Ishikawa (cell line): ENCODE results near the gene MDFIC.

ENCODE experiments used
- CEBPB ChIP-seq: IDR thresholded peaks from 2 replicates; pipeline ENCODE4 v1.6.1; 2012
- CREB1 ChIP-seq: IDR thresholded peaks from 2 replicates; pipeline ENCODE4 v1.6.1; 2012; ENCODE audit warnings: low read depth
- EGR1 ChIP-seq: IDR thresholded peaks from 2 replicates; pipeline ENCODE4 v1.6.1; 2012
- EP300 ChIP-seq: IDR thresholded peaks from 2 replicates; pipeline ENCODE4 v1.6.1; 2012; ENCODE audit warnings: borderline replicate concordance
- FOXM1 ChIP-seq: IDR thresholded peaks from 2 replicates; pipeline ENCODE4 v1.6.1; 2012; ENCODE audit warnings: low read depth, borderline replicate concordance
- NFIC ChIP-seq: IDR thresholded peaks from 2 replicates; pipeline ENCODE4 v1.6.1; 2012
- RAD21 ChIP-seq: IDR thresholded peaks from 2 replicates; pipeline ENCODE4 v1.6.1; 2012; ENCODE audit warnings: low read depth
- TAF1 ChIP-seq: IDR thresholded peaks from 2 replicates; pipeline ENCODE4 v1.6.1; 2012; ENCODE audit warnings: low read depth, mild to moderate bottlenecking
- TCF12 ChIP-seq: IDR thresholded peaks from 2 replicates; pipeline ENCODE4 v1.6.1; 2012; ENCODE audit warnings: low read depth
- TEAD4 ChIP-seq: IDR thresholded peaks from 2 replicates; pipeline ENCODE4 v1.6.1; 2012
- YY1 ChIP-seq: IDR thresholded peaks from 2 replicates; pipeline ENCODE4 v1.6.1; 2012; ENCODE audit warnings: low read depth
- ZBTB7A ChIP-seq: IDR thresholded peaks from 2 replicates; pipeline ENCODE4 v1.6.1; 2012; ENCODE audit warnings: low read depth
- TF ChIP-seq, protein P1 (sequence below): IDR thresholded peaks from 2 replicates; pipeline ENCODE4 v1.6.1; 2012
- TF ChIP-seq, protein P2 (sequence below): IDR thresholded peaks from 2 replicates; pipeline ENCODE4 v1.6.1; 2012
- TF ChIP-seq, protein P3 (sequence below): IDR thresholded peaks from 2 replicates; pipeline ENCODE4 v1.6.1; 2012; ENCODE audit warnings: low read depth, mild to moderate bottlenecking

The MDFIC gene

DNA sequence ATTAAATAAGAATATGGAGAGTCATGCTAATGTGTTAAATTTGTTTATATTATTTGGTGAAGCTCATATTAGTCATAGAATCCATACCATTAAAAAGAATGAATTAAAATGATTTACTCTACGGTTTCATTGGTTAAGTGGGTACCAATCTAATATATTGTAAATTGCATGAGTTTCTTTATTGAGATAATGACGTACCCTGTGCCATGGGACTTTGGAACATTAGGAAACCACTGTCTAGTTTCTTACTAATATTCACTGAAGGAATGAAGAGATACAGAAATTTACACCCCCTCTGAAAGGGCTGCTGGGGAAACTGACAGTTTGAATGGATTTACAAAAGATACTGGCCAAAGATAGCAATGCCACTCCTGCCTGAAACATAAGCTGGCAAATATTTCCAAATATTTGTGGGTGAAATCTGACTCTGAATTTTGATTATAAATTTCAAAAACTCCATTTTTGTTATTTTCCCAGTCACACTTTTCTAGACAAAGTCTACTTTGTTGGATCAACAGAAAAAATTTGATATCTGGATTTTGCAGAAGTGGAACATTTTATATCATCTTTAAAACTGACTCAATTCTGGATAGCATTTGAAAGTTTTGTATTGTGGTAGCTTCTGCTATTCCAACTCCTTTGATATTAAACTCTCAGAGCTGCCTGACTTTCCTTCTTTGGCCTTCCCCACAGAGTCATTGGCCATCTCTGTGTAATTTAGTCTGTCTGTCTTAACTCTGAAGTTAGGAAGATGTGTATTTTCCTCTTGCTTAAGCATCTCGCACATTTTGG, 22.3 kb downstream of the MDFIC start:
- no peak for TF ChIP-seq TEAD4
- TF ChIP-seq, protein P1, sequence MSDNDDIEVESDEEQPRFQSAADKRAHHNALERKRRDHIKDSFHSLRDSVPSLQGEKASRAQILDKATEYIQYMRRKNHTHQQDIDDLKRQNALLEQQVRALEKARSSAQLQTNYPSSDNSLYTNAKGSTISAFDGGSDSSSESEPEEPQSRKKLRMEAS, result no peak
- no peak for TF ChIP-seq EP300
- TF ChIP-seq CREB1, result no peak
- no peak for TF ChIP-seq TCF12

DNA sequence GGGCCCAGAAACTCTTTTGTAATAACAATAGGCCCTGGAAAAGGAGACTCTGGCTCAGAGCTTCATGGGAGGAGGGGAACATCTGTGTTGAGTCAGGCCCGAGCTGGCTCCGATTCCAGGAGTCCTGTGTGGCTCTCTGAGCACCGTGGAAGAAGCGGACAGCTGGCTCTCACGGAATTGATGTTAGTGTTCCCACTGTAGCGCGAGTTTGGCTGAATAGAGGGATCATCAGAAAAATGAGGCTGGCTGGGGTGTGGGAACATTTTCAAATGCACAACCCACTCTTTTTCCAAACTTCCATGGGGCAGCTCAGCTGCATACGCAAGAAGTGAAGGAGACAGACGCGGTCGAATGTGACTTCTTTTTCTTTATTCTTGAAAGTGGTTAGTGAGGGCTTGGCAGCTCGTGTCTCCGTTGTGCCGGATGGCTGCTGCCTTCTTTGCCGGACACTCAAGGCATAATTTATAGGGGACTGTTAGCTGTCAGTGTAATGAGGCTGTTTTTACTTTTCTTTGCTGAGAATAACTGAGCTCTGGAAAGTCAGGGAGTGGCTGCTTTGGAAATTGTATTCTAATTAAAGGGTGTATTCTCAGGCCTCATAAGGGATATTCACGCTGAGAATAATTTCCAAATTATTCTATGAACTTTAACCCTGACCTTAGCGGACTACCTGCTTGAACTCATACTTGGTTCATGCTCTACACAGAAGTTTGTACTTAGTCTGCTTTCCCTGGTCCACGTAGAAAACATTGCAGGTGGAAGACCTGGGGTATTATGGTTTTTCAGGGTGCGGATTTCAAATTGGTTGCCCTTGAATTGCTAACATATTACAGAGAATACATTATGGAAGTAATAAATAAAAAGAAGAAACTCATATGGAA, 23.1 kb downstream of the MDFIC start:
- TF ChIP-seq TEAD4, result no peak
- no peak for TF ChIP-seq ZBTB7A
- TF ChIP-seq EP300, result no peak
- TF ChIP-seq RAD21, result no peak
- TF ChIP-seq, protein P2, sequence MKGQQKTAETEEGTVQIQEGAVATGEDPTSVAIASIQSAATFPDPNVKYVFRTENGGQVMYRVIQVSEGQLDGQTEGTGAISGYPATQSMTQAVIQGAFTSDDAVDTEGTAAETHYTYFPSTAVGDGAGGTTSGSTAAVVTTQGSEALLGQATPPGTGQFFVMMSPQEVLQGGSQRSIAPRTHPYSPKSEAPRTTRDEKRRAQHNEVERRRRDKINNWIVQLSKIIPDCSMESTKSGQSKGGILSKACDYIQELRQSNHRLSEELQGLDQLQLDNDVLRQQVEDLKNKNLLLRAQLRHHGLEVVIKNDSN, result no peak
- no peak for TF ChIP-seq TCF12
- TF ChIP-seq TAF1, result no peak
- TF ChIP-seq NFIC, result no peak
- TF ChIP-seq, protein P3, sequence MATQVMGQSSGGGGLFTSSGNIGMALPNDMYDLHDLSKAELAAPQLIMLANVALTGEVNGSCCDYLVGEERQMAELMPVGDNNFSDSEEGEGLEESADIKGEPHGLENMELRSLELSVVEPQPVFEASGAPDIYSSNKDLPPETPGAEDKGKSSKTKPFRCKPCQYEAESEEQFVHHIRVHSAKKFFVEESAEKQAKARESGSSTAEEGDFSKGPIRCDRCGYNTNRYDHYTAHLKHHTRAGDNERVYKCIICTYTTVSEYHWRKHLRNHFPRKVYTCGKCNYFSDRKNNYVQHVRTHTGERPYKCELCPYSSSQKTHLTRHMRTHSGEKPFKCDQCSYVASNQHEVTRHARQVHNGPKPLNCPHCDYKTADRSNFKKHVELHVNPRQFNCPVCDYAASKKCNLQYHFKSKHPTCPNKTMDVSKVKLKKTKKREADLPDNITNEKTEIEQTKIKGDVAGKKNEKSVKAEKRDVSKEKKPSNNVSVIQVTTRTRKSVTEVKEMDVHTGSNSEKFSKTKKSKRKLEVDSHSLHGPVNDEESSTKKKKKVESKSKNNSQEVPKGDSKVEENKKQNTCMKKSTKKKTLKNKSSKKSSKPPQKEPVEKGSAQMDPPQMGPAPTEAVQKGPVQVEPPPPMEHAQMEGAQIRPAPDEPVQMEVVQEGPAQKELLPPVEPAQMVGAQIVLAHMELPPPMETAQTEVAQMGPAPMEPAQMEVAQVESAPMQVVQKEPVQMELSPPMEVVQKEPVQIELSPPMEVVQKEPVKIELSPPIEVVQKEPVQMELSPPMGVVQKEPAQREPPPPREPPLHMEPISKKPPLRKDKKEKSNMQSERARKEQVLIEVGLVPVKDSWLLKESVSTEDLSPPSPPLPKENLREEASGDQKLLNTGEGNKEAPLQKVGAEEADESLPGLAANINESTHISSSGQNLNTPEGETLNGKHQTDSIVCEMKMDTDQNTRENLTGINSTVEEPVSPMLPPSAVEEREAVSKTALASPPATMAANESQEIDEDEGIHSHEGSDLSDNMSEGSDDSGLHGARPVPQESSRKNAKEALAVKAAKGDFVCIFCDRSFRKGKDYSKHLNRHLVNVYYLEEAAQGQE, result no peak
- TF ChIP-seq CEBPB, result no peak
- TF ChIP-seq, protein P1, result no peak
- TF ChIP-seq YY1, result no peak
- TF ChIP-seq CREB1, result no peak
- TF ChIP-seq EGR1, result no peak
- TF ChIP-seq FOXM1, result no peak

DNA sequence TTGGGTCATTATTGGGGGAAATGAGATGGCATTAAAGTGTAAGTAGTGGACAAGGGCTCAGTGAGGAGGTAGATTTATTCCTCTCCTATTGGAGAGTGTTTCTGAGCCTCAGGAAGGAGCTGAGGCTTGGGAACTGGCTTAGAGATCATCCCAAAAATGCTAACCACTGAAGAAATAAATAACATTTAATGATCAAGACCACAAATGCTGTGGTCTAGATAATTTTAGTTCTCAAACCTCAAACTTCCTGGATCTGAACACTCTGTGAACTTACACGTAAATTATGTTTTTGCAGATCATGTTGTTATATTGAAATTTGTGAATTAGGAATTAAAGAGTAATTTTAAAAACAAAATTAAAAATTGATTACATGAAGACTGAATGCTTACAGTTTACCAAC, 27.3 kb downstream of the MDFIC start:
- TF ChIP-seq FOXM1 (no peak), ZBTB7A (no peak), NFIC (no peak), RAD21 (no peak), EP300 (no peak), CREB1 (no peak), EGR1 (no peak), TCF12 (no peak), TEAD4 (no peak), CEBPB (no peak)
- TF ChIP-seq, protein P3, result no peak
- TF ChIP-seq, protein P2, result no peak

DNA sequence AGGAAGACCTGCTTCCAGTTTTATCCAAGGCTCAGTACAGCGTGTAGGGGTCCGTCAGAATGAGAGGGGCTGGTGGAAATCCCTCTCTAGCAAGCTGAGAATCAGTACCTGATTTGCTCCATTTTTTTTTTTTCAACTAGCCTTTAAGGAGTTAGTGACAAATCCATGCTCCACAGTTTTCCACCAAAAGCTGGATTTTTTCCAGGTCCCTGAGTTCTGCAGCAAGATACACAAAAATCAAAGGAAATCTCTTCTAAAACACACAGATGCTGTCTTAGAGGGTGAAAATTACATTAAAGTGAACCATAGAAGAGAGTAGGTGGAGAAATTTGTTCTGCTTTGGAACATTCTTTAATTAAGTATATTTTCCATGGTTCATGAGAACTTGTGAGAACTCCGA, 30.4 kb downstream of the MDFIC start:
- no peak for TF ChIP-seq FOXM1
- no peak for TF ChIP-seq NFIC
- TF ChIP-seq, protein P2, result no peak
- TF ChIP-seq, protein P3, result no peak
- TF ChIP-seq TEAD4, result no peak
- no peak for TF ChIP-seq ZBTB7A
- TF ChIP-seq, protein P1, result no peak
- no peak for TF ChIP-seq EGR1
- TF ChIP-seq RAD21, result no peak
- TF ChIP-seq CEBPB, result no peak
- no peak for TF ChIP-seq EP300
- no peak for TF ChIP-seq CREB1
- no peak for TF ChIP-seq TAF1
